HG03354 (cell line): ENCODE results near the gene PLEKHM3.
A peak's percentile ranks its signal among the peaks of the same experiment; 100 is the strongest.

Experiments used
- ATAC-seq: cut with Tn5 transposase; IDR thresholded peaks from one replicate; pipeline ENCODE4 v1.9.1; 2021; ENCODE audit warnings: mild to moderate bottlenecking; ENCODE audit not compliant: unreplicated experiment, poor library complexity, severe bottlenecking

The PLEKHM3 gene

GRCh38 chr2:207996848-207997247 is 28.5 kb downstream of the PLEKHM3 start:
- no peak for ATAC-seq

DNA sequence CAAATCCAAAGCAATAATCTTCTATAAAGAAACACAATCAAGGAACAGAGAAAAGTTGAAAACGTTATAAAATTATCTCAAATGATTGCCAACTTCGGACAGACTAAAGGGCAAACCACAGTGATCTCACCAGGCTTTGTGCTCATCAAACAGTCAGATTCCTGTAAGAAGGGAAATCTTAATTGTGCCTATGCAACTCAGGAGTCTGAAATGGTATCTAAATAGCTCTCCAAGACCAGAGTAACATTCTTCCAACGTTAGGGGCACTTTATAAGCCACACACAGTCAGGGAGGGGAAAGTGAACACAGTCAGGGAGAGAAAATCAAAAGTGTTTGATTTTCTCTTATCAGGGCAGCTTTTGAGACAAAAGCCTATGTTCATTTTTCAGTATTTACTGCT is 29.4 kb downstream of the PLEKHM3 start:
- no peak for ATAC-seq

GRCh38 chr2:207993151-207993763 is 32.1 kb downstream of the PLEKHM3 start:
- peak; percentile 76 for ATAC-seq

DNA sequence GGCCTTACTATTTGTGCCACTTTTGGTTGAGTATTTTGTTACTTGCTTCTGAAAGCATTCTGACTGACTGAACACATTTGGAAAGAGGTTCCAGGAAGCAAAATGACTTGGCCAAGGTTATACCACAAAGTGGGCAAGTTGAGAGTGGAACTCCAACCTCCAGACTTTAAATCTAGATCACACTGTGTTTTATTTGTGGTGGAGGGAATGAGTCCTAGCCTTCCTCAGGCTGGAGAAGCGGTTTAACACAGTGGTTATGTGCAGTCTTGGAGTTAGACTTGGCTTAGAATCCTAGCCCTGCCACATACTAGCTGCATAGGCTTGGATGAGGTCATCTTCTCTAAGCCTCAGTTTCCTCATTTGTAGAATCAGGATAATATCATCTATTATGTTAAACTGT is 33.4 kb downstream of the PLEKHM3 start:
- ATAC-seq: no peak

DNA sequence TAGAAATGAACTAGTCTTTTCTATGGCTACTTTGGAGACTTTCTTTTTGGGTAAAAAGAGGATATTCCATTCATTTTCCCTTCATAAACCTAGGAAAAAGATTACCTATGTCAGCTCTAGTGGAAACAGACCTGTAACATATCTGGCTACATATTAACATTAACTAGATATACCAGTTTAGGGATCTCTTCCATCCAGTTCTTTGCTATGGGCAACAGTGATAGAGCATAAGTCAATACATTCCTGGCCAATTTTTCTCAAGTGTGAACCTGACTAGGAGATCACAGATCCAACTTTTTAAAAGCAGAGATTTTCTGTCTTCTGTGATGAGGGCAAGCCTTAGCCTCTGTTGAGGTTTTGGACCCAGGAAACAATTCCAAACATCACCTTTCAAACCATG is 34.5 kb downstream of the PLEKHM3 start:
- ATAC-seq: no peak

- ATAC-seq: no peak
Measured at GRCh38 chr2:207988975-207989374, 36.4 kb downstream of the PLEKHM3 start.

DNA sequence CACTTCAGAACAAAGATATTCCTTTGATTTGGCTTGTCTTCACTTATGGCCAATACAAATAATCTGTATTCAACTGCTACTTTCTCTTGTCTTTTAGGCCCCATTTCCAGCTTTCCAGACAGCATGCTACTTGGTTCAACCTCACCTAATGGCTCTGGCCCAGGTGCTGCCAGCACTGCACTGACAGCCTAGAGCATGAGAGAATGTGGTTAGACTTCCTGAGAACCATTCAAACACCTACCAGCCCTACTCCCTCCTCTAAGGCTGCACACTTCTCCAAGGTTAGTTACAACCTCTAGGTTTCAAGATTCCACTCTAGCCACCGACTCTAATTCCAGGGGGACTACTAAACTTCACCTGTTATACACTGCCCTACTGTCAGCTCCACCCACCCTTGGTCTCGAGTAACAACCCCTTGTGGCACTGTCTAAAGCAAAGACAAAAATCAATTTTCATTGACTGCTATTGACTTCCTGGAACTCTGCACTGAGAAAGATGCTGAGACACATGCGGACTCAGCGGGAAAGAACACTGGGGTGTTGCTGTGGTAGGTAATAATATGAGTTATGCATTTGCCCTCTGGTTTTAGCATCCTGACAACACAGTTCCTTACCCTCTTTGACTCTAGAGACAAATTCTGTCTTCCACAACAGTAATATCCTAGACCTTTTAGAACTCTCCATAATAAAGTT is 38.2 kb downstream of the PLEKHM3 start:
- ATAC-seq: no peak

DNA sequence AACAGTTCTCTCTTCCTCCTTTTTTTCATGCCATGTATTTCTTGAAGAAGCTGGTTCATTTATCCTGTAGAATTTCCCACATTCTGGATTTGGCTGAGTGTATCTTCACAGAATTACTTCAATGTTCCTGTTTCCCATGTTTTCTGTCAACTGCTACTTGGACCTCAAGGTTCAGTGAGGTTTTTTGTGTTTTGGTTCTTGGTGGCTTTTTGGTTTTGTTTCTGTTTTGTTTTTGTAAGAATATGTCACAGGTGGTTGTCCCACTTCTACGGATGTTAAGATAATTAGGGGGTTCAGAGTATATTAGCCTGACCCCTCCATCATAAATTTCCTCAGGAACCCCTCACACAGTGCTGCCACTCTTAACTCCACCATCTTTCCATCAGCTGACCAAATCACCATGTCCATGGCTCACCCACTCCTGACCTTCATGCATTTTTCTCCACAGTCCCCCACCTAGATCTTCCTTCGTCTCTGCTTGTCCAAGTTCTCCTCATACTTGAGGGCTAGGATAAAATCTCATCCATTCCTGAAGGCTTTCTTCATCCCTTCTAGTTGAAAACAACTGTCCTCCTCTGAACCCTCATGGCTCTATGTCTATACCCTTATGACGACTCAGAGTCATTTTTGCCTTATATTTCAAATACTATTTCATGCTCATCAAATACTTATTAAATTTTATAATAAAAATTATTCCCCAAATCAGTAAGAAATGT is 40.4 kb downstream of the PLEKHM3 start:
- ATAC-seq: no peak

DNA sequence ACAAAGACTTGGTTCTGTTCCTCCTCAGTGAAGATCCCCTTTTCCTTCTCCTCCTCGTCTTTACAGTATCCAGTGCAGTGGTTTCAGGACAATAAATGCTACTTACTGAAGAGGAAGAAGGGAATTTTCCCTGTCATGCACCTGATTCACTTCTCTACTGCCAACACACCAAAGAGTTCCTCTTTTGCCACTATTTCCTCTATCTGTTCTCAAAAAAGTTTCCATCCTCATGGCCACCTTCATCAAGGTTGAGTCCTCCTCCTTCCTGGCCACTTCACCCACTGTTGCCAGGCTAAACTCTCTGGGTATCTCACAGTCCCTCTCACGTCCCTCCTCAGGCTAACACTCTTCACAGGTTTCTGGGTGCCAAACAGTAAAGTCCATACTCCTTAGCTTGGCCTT is 41.7 kb downstream of the PLEKHM3 start:
- ATAC-seq: peak; percentile 66

DNA sequence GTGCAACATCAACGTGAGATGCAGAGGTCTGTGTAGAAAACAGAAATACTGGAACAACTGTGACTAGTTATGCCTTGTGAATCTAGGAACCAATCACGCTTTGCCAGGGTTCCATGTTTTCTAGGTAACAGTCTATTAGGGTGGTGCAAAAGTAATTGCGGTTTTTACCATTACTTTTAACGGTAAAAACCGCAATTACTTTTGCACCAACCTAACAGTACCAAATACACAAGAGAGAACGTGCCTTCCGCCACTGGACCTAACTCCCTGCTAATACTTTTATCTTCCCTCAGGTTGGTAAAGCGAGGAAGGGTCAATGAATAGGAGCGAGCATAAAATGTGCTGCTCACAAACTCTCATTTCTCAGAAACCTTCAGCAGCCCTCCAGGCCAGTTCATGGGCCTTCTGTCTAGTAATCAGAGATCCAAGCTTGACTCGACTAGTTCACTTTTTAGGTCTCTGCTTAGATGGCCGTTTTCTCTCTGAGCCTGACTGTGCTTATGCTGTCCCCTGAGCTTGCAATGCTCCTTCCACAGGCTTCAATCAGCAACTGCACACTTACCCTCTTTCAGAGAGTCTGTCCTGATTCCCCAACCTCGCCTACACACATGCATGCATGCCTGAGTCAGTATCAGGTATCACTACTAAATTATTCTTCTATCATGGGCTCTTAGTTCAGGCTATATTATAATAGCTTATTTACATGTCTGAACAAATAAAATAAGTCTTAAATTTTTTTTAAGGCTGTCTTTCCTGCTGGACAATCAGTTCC is 47.0 kb downstream of the PLEKHM3 start:
- no peak for ATAC-seq

DNA sequence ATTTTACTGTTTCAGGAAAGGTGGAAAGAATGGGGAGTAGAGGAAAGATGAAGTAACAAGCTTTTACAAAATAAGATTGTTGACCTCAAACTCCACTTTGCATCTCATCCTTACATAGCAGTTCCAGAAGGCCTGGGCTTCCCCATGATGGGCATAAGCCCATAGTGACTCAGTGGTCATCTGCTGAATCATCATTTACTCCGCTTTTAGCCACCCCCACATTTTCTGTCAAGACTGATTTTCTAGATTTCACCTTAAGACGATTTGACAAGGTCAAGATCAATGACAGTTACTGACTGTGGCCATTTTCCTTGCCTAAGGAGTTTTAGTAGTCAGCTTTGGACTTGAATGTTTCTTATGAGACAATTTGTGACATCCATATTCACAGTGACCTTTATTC is 49.4 kb downstream of the PLEKHM3 start:
- ATAC-seq: no peak

DNA sequence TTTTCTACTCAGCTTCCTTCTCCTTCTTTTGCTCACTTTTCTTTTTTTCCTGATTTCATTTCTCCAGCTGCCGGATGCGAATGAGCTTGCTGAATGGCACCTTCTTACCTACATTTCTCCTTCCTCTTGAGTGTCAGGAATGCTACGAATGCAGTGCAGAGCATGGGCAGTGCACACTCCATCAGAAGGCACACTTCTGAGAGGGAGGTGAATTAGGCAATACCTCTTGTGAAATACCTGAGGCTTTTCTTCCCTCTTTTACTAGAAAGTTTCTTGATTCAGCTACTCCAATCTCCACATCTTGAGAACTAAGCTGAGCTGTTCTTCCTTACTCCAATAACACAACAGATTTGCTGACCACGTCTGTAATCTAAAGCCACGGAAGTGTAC is 51.1 kb downstream of the PLEKHM3 start:
- ATAC-seq: no peak

GRCh38 chr2:207970826-207971180 is 54.5 kb downstream of the PLEKHM3 start:
- no peak for ATAC-seq

- no peak for ATAC-seq
Measured at GRCh38 chr2:207970147-207970825, 55.0 kb downstream of the PLEKHM3 start.

DNA sequence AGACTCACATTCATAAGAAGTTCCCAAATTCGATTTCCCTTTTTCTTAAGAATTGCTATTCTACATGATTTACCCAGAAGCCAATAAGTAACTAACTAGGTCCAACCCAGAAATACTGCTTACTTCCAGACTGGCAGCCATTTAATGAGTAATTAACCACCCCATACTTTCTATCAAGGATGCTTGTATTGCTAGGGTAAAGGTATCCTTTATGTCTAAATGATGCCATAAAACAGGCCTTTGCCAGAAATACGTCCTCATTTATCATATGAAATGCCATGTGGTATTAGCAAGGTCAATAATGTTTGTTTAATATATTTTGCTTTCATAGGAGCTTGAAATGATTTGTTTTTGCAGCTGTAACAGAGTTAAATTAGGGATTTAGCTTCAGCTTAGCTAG is 56.1 kb downstream of the PLEKHM3 start:
- ATAC-seq: no peak

GRCh38 chr2:207967121-207967520 is 58.2 kb downstream of the PLEKHM3 start:
- ATAC-seq: no peak

GRCh38 chr2:207960911-207961310 is 64.4 kb downstream of the PLEKHM3 start:
- ATAC-seq: no peak

DNA sequence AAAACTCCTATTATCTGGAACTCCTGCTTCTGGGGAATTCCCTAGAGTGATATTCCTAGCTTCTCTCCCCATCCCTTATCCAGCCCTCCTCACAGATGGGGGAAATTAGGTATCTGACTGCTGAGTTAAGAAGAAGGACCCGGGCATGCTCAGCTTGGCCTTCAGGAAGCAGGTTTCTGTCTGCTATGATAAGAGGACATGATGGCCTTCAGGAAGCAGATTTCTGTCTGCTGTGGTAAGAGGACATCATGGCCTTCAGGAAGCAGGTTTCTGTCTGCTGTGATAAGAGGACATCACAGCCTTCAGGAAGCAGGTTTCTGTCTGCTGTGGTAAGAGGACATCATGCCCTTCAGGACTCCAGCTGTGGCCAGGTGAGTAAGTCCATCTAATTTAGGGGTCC is 65.2 kb downstream of the PLEKHM3 start:
- ATAC-seq: no peak

- no peak for ATAC-seq
Measured at GRCh38 chr2:207956771-207957170, 68.6 kb downstream of the PLEKHM3 start.

- ATAC-seq: no peak
Measured at GRCh38 chr2:207955456-207955855, 69.9 kb downstream of the PLEKHM3 start.
